SK-N-SH (cell line): ENCODE data around the gene ETV3L. TPM values are rescaled to one million over a fixed set of nuclear protein-coding genes. Genes with fewer than 3 reads are reported as not detected.
A peak's percentile ranks its signal among the peaks of the same experiment; 100 is the strongest.

ENCODE experiments used
- CTCF ChIA-PET: fragments of 300-600, 350-600 bp; formaldehyde crosslinking; extraction: SDS; loops from one replicate; lab custom pipeline; 2021; lab: Yijun Ruan, JAX
- POLR2A ChIA-PET: fragments of 350-600 bp; sonication (Branson Sonifier 250); formaldehyde crosslinking; extraction: SDS; loops from one replicate; lab custom pipeline; 2020; ENCODE audit warnings: antibody characterized with exemption, inconsistent platforms; lab: Yijun Ruan, JAX
- DNase-seq: peaks from one replicate; pipeline ENCODE4 v3.0.0; 2012
- H2AFZ ChIP-seq: fragments of 200-600 bp; sonication (generic); 2 replicates; pipeline ENCODE4 v1.8.1; 2016; ENCODE audit warnings: antibody characterized with exemption, mild to moderate bottlenecking, low read depth
- H3F3A ChIP-seq: fragments of 200-600 bp; sonication (generic); replicated peaks from 2 replicates; pipeline ENCODE3; 2016; ENCODE audit warnings: antibody characterized with exemption, mild to moderate bottlenecking; ENCODE audit not compliant: insufficient read depth
- H3K27ac ChIP-seq, 2 experiments: fragments of 200-500 bp in 1 of 2; fragments of 200-600 bp in 1 of 2; sonication (Bioruptor generic) in 1 of 2; sonication (generic), shearing (Covaris generic) in 1 of 2; 2 replicates each; pipeline versions ENCODE4 v1.5.1 to v1.6.1; 2014 to 2016; ENCODE audit warnings: low read depth in 2 of 2, inconsistent platforms in 1 of 2, low read length in 1 of 2, mild to moderate bottlenecking in 1 of 2, mixed read lengths in 1 of 2
- H3K27me3 ChIP-seq: fragments of 200-600 bp; sonication (generic), shearing (Covaris generic); 2 replicates; pipeline ENCODE4 v1.6.1; 2016; ENCODE audit warnings: mixed run types; ENCODE audit not compliant: insufficient read depth
- H3K36me3 ChIP-seq, 2 experiments: fragments of 200-500 bp in 1 of 2; fragments of 200-600 bp in 1 of 2; sonication (Bioruptor generic) in 1 of 2; sonication (generic) in 1 of 2; replicated peaks in 1 of 2; 2 replicates each; pipeline versions ENCODE3 to v1.5.1; 2014 to 2016; ENCODE audit warnings: low read length in 1 of 2, mild to moderate bottlenecking in 1 of 2; ENCODE audit not compliant: insufficient read depth in 2 of 2, control insufficient read depth in 1 of 2
- H3K4me1 ChIP-seq, 2 experiments: fragments of 200-500 bp in 1 of 2; fragments of 200-600 bp in 1 of 2; sonication (Bioruptor generic) in 1 of 2; sonication (generic), shearing (Covaris generic) in 1 of 2; 2 replicates each; pipeline versions ENCODE4 v1.5.1 to v1.6.1; 2014 to 2016; ENCODE audit warnings: low read depth in 1 of 2, low read length in 1 of 2, mixed run types in 1 of 2; ENCODE audit not compliant: insufficient read depth in 2 of 2, control insufficient read depth in 1 of 2
- H3K4me2 ChIP-seq: fragments of 200-600 bp; sonication (generic), shearing (Covaris generic); 2 replicates; pipeline ENCODE4 v1.6.1; 2017; ENCODE audit warnings: mixed run types
- H3K4me3 ChIP-seq, 2 experiments: fragments of 200-500 bp in 1 of 2; fragments of 200-600 bp in 1 of 2; sonication (Bioruptor generic) in 1 of 2; sonication (generic), shearing (Covaris generic) in 1 of 2; 2 replicates each; pipeline versions ENCODE4 v1.5.1 to v1.8.1; 2014 to 2016; ENCODE audit warnings: low read depth in 2 of 2, inconsistent platforms in 1 of 2, low read length in 1 of 2, mild to moderate bottlenecking in 1 of 2, mixed read lengths in 1 of 2, moderate library complexity in 1 of 2
- H3K79me2 ChIP-seq: fragments of 200-600 bp; sonication (generic); 2 replicates; pipeline ENCODE4 v1.8.1; 2017; ENCODE audit warnings: mild to moderate bottlenecking; ENCODE audit not compliant: insufficient read depth
- H3K9ac ChIP-seq: fragments of 200-600 bp; sonication (generic); 2 replicates; pipeline ENCODE4 v1.6.1; 2017; ENCODE audit warnings: mixed run types
- H3K9me2 ChIP-seq: fragments of 200-600 bp; sonication (generic); 2 replicates; pipeline ENCODE4 v1.6.1; 2017; ENCODE audit warnings: mixed run types
- H3K9me3 ChIP-seq: fragments of 200-600 bp; sonication (generic); 2 replicates; pipeline ENCODE4 v1.6.1; 2017; ENCODE audit warnings: mixed run types, mild to moderate bottlenecking, moderate library complexity
- H4K20me1 ChIP-seq: fragments of 200-600 bp; sonication (generic); 2 replicates; pipeline ENCODE4 v1.6.1; 2017; ENCODE audit warnings: mild to moderate bottlenecking, mixed run types; ENCODE audit not compliant: insufficient read depth
- ELF1 ChIP-seq: IDR thresholded peaks from 2 replicates; pipeline ENCODE4 v1.4.0; 2012
- EZH2phosphoT487 ChIP-seq: fragments of 200-600 bp; sonication (generic); IDR thresholded peaks from 2 replicates; pipeline ENCODE4 v1.6.1; 2017; ENCODE audit warnings: low read depth, mixed run types, mild to moderate bottlenecking, antibody characterized with exemption, moderate library complexity, borderline replicate concordance
- FOXM1 ChIP-seq: IDR thresholded peaks from 2 replicates; pipeline ENCODE4 v1.4.0; 2012; ENCODE audit warnings: low read depth, mild to moderate bottlenecking
- GABPA ChIP-seq: IDR thresholded peaks from 2 replicates; pipeline ENCODE4 v1.4.0; 2012; ENCODE audit warnings: low read depth, mild to moderate bottlenecking
- NRF1 ChIP-seq: IDR thresholded peaks from 2 replicates; pipeline ENCODE4 v1.6.1; 2012; ENCODE audit warnings: low read depth, mild to moderate bottlenecking, low read length
- RFX5 ChIP-seq: IDR thresholded peaks from 2 replicates; pipeline ENCODE4 v1.6.1; 2012; ENCODE audit warnings: mild to moderate bottlenecking, improper control_type of control experiment, low read length
- SIN3A ChIP-seq: IDR thresholded peaks from 2 replicates; pipeline ENCODE4 v1.6.1; 2012; ENCODE audit warnings: low read depth, mild to moderate bottlenecking, low read length, moderate library complexity, borderline replicate concordance
- SMC3 ChIP-seq: IDR thresholded peaks from 2 replicates; pipeline ENCODE4 v1.6.1; 2012; ENCODE audit warnings: low read depth, low read length, improper control_type of control experiment
- WGBS: methylation state at CpG from one replicate; pipeline ENCODE4 v1.1.6; 2017; ENCODE audit warnings: low lambda C conversion rate; 5-methylcytosine and 5-hydroxymethylcytosine counted together
- polyA plus RNA-seq, 3 experiments: library from polyadenylated mRNA; depleted of rRNA; stranded (reverse); fragments of >200 nt; gene quantifications; 2 replicates each; pipeline ENCODE4 v1.2.3, GENCODE V29; 2012
- TF ChIP-seq, protein P1 (sequence below): IDR thresholded peaks from 2 replicates; pipeline ENCODE4 v1.6.1; 2012; ENCODE audit warnings: mild to moderate bottlenecking, low read depth, low read length, moderate library complexity
- TF ChIP-seq, protein P2 (sequence below): IDR thresholded peaks from 2 replicates; pipeline ENCODE4 v1.4.0; 2012; ENCODE audit warnings: low read depth, borderline replicate concordance
- TF ChIP-seq, protein P3 (sequence below): IDR thresholded peaks from 2 replicates; pipeline ENCODE4 v1.4.0; 2012; ENCODE audit warnings: low read depth, borderline replicate concordance
- TF ChIP-seq, protein P4 (sequence below): fragments of 200-600 bp; sonication (generic); IDR thresholded peaks from 2 replicates; pipeline ENCODE4 v1.6.1; 2017; ENCODE audit warnings: antibody characterized with exemption, mild to moderate bottlenecking, moderate library complexity

ETV3L gene
- not detected in 2 replicates for polyA plus RNA-seq (2012; rRNA removed)
- polyA plus RNA-seq (2012; cell fraction: cytosol; rRNA removed), result not detected in 2 replicates
- not detected in 2 replicates for polyA plus RNA-seq (2012; cell fraction: nucleus; rRNA removed)

DNA sequence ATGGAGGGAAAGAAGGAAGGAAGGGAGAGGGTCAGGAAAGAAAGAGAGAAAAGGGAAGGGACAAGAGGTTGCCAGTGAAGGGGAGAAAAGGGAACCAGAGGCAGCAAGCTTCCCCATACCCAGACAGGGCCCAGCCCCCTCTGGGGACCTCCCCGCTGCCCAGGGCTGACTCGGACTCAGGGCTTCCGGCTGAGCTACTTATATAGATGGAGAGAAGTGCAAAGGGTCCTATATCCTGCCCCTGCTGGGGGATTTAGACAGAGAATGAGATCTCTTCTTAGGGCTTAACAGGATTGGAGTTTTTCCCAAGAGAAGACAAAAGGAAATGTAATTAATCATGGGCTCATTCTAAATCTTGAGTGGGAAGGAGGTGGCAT lies at the start of gene ETV3L:
ETV3L (minus strand) TSS at position 176 of the 377 bp plus-strand sequence. CDS start 285 bp downstream, outside the sequence.
- 64% methylated on average over 3 of the region's 3 CpGs for WGBS
- H3K36me3 ChIP-seq, result no peaks in the 10 kb centered on the region
- no peak for DNase-seq
- H3K27ac ChIP-seq, result no peak within 1 kb of the TSS
- ChIA-PET POLR2A (no interaction called here), CTCF (interaction anchor here (1.3 to 5.6 kb wide), 3 partner anchors 9 to 56 kb away, joined by 3 to 38 read pairs (median 15); no protein-coding TSS in a partner anchor)
- H3K4me1 ChIP-seq, result peaks cover 0 to 2% of the 10 kb centered on the region in 2 experiments; a peak in 1 of 4 replicates
- H4K20me1 ChIP-seq, result no peaks in the 10 kb centered on the region
- H3K9me2 ChIP-seq, result no peaks in the 10 kb centered on the region
- no peaks in the 10 kb centered on the region for H3K9me3 ChIP-seq
- H3F3A ChIP-seq, result no peaks in the 10 kb centered on the region
- H3K4me2 ChIP-seq, result no peak within 1 kb of the TSS
- H2AFZ ChIP-seq, result no peak within 1 kb of the TSS
- no peaks in the 10 kb centered on the region for H3K27me3 ChIP-seq
- no peak within 1 kb of the TSS for H3K4me3 ChIP-seq
- no peak within 1 kb of the TSS for H3K9ac ChIP-seq
- TF ChIP-seq FOXM1 (no peak), SIN3A (no peak), SMC3 (no peak)
- H3K79me2 ChIP-seq, result no peaks in the 10 kb centered on the region

DNA sequence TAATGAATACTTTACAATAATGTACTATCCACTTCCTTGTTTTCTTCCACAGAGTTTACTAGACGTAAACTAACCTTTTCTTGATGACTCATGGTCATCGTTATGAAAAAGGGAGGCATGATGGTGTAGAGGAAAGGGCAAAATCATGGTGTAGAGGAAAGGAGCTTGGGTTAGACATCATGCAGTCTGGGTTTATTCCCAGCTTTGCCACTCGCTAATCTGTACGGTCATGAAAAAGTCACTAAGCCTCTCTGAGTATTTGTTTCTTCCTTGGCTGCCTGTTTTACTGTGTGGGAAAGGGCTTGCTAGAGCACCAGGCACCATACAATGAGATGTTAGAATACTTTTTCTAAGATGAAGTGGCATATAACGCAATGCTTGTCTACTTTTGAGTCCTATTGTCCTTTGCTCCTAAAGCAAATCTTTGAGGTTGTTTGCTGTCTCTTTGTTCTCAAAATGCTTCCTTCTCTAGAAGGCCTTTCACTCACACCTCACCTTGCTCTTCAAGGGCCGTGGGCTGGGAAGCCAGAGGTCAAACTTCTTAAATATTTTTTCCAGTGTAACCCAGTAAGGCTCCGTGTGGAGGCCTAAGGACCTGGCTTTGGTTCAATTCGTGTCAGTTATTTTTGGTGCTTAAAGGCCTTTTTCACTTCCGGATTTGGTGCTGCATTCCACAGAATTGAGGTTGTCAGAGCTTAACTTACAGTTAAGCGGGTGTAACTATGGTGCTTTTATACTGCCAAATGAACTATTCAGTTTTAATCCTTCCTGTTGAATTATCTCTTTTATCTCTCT lies 48.5 kb upstream of the ETV3L start:
- Histone ChIP-seq H3K4me2 (no peak overlapping the region), H3K9me2 (no peaks in the 10 kb centered on the region), H3K27me3 (no peaks in the 10 kb centered on the region; the same call in 1 of the 2 replicates), H3K27ac (no peak overlapping the region), H3K9ac (no peak overlapping the region), H3F3A (no peaks in the 10 kb centered on the region), H3K4me1 (peaks cover 0 to 17% of the 10 kb centered on the region in 2 experiments; a peak in 1 of 4 replicates), H3K4me3 (no peak overlapping the region), H3K9me3 (no peaks in the 10 kb centered on the region), H3K36me3 (no peaks in the 10 kb centered on the region), H2AFZ (peak overlapping the region; percentile 53), H4K20me1 (no peaks in the 10 kb centered on the region), H3K79me2 (no peaks in the 10 kb centered on the region)
- ChIA-PET POLR2A (no interaction called here), CTCF (interaction anchor here (1.0 to 18.9 kb wide), 3 partner anchors 6 to 63 kb away, joined by 3 to 586 read pairs (median 194); no protein-coding TSS in a partner anchor)
- TF ChIP-seq RFX5, result no peak
- no peak for TF ChIP-seq GABPA
- TF ChIP-seq SMC3, result no peak
- TF ChIP-seq, protein P1, sequence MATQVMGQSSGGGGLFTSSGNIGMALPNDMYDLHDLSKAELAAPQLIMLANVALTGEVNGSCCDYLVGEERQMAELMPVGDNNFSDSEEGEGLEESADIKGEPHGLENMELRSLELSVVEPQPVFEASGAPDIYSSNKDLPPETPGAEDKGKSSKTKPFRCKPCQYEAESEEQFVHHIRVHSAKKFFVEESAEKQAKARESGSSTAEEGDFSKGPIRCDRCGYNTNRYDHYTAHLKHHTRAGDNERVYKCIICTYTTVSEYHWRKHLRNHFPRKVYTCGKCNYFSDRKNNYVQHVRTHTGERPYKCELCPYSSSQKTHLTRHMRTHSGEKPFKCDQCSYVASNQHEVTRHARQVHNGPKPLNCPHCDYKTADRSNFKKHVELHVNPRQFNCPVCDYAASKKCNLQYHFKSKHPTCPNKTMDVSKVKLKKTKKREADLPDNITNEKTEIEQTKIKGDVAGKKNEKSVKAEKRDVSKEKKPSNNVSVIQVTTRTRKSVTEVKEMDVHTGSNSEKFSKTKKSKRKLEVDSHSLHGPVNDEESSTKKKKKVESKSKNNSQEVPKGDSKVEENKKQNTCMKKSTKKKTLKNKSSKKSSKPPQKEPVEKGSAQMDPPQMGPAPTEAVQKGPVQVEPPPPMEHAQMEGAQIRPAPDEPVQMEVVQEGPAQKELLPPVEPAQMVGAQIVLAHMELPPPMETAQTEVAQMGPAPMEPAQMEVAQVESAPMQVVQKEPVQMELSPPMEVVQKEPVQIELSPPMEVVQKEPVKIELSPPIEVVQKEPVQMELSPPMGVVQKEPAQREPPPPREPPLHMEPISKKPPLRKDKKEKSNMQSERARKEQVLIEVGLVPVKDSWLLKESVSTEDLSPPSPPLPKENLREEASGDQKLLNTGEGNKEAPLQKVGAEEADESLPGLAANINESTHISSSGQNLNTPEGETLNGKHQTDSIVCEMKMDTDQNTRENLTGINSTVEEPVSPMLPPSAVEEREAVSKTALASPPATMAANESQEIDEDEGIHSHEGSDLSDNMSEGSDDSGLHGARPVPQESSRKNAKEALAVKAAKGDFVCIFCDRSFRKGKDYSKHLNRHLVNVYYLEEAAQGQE, result no peak
- TF ChIP-seq EZH2phosphoT487, result no peak
- TF ChIP-seq FOXM1, result no peak
- TF ChIP-seq ELF1, result no peak
- no peak for TF ChIP-seq NRF1
- TF ChIP-seq, protein P2, sequence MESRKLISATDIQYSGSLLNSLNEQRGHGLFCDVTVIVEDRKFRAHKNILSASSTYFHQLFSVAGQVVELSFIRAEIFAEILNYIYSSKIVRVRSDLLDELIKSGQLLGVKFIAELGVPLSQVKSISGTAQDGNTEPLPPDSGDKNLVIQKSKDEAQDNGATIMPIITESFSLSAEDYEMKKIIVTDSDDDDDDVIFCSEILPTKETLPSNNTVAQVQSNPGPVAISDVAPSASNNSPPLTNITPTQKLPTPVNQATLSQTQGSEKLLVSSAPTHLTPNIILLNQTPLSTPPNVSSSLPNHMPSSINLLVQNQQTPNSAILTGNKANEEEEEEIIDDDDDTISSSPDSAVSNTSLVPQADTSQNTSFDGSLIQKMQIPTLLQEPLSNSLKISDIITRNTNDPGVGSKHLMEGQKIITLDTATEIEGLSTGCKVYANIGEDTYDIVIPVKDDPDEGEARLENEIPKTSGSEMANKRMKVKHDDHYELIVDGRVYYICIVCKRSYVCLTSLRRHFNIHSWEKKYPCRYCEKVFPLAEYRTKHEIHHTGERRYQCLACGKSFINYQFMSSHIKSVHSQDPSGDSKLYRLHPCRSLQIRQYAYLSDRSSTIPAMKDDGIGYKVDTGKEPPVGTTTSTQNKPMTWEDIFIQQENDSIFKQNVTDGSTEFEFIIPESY, result no peak
- TF ChIP-seq, protein P3, sequence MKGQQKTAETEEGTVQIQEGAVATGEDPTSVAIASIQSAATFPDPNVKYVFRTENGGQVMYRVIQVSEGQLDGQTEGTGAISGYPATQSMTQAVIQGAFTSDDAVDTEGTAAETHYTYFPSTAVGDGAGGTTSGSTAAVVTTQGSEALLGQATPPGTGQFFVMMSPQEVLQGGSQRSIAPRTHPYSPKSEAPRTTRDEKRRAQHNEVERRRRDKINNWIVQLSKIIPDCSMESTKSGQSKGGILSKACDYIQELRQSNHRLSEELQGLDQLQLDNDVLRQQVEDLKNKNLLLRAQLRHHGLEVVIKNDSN, result no peak
- TF ChIP-seq, protein P4, sequence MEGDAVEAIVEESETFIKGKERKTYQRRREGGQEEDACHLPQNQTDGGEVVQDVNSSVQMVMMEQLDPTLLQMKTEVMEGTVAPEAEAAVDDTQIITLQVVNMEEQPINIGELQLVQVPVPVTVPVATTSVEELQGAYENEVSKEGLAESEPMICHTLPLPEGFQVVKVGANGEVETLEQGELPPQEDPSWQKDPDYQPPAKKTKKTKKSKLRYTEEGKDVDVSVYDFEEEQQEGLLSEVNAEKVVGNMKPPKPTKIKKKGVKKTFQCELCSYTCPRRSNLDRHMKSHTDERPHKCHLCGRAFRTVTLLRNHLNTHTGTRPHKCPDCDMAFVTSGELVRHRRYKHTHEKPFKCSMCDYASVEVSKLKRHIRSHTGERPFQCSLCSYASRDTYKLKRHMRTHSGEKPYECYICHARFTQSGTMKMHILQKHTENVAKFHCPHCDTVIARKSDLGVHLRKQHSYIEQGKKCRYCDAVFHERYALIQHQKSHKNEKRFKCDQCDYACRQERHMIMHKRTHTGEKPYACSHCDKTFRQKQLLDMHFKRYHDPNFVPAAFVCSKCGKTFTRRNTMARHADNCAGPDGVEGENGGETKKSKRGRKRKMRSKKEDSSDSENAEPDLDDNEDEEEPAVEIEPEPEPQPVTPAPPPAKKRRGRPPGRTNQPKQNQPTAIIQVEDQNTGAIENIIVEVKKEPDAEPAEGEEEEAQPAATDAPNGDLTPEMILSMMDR, result no peak
- DNase-seq, result no peak
- WGBS, result 57% methylated on average over 10 of the region's 10 CpGs
